GM04503 (cell line): ENCODE results near the gene BCAT1.
"Not testable (repeated sequence)": the region's sequence is repeated elsewhere in the genome, so short reads cannot be mapped to it uniquely, and the experiment has no call there.

Source experiments
- DNase-seq: peaks from one replicate; pipeline ENCODE4 v3.0.0-alpha.2; 2012; ENCODE audit warnings: low read depth

BCAT1 gene

GRCh38 chr12:24853588-24853987 lies 95.3 kb downstream of the BCAT1 start:
- DNase-seq: no peak

GRCh38 chr12:24853094-24853493 lies 95.8 kb downstream of the BCAT1 start:
- DNase-seq: no peak

GRCh38 chr12:24852420-24852819 lies 96.5 kb downstream of the BCAT1 start:
- no peak for DNase-seq

GRCh38 chr12:24851883-24852282 lies 97.0 kb downstream of the BCAT1 start:
- DNase-seq: not testable (repeated sequence)

- DNase-seq: no peak
Measured at GRCh38 chr12:24851341-24851740, 97.6 kb downstream of the BCAT1 start.

GRCh38 chr12:24850496-24850895 lies 98.4 kb downstream of the BCAT1 start:
- no peak for DNase-seq

- no peak for DNase-seq
Measured at GRCh38 chr12:24848941-24849477, 99.9 kb downstream of the BCAT1 start.

GRCh38 chr12:24846689-24847088 lies 102.2 kb downstream of the BCAT1 start:
- DNase-seq: no peak

- no peak for DNase-seq
Measured at GRCh38 chr12:24845615-24846014, 103.3 kb downstream of the BCAT1 start.

GRCh38 chr12:24840046-24840800 lies 108.7 kb downstream of the BCAT1 start:
- DNase-seq: no peak

- no peak for DNase-seq
Measured at GRCh38 chr12:24839268-24839791, 109.6 kb downstream of the BCAT1 start.

- DNase-seq: peak; percentile 95
Measured at GRCh38 chr12:24838531-24838950, 110.4 kb downstream of the BCAT1 start.

GRCh38 chr12:24835377-24835776 lies 113.5 kb downstream of the BCAT1 start:
- DNase-seq: no peak

GRCh38 chr12:24833513-24833912 lies 115.4 kb downstream of the BCAT1 start:
- DNase-seq: no peak

- DNase-seq: no peak
Measured at GRCh38 chr12:24823808-24824515, 124.9 kb downstream of the BCAT1 start.

GRCh38 chr12:24822121-24822899 lies 126.6 kb downstream of the BCAT1 start:
- no peak for DNase-seq

- no peak for DNase-seq
Measured at GRCh38 chr12:24821691-24822090, 127.2 kb downstream of the BCAT1 start.

- DNase-seq: no peak
Measured at GRCh38 chr12:24820872-24821271, 128.0 kb downstream of the BCAT1 start.

- no peak for DNase-seq
Measured at GRCh38 chr12:24818351-24818750, 130.6 kb downstream of the BCAT1 start.

GRCh38 chr12:24815114-24815423 lies 133.8 kb downstream of the BCAT1 start:
- no peak for DNase-seq

GRCh38 chr12:24814379-24815113 lies 134.4 kb downstream of the BCAT1 start:
- no peak for DNase-seq

GRCh38 chr12:24810378-24810777 lies 138.5 kb downstream of the BCAT1 start:
- DNase-seq: no peak
